Measurements from ENCODE around the gene C20orf141.
"Not testable (repeated sequence)": the region's sequence is repeated elsewhere in the genome, so short reads cannot be mapped to it uniquely, and the experiment has no call there.

The C20orf141 gene

DNA sequence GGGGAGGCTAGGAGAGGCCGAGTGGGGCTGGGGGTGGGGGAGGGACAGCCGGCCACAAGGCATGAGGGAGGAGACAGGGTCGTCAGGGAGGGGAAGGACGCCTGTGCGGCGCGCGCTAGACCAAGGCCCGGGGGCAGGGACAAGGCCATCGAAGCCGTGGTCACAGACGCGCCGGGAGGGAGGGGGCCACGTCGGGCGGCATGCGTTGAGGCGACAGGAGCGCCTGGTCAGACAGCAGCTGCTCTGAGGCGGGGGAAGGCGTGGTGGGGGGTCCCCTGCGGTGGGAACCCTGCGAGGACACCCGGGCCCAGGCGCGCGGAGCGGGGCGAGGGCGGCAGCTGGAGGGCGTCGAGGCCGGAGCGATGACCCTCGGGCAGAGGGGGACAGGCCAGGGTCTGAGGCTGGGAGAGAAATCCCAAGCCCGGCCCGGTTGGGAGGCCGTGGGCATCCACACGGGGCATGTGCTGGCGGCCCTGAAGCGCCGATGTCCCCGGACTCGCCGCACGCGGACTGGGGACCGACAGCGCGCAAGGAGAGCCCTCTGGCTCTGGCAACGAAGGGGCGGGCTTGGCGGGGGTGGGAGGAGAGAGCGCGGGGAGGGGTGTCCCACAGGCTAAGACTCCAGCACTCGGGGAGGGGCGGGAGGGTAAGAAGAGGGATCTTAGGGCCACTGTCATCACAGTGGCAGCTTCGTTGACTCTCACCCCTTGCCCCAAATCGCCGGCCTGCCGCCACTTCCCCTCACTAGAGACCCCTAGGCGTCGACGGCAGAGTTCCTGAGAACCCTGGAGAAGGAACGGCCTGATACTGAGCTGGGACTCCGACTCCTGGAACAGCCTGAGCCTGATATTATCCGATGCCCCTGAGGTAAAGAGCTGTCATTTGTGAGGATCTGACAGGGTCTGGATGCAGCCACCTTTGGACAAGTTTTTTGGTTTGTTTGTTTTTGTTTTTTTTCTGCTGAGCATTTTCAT is 6.4 kb downstream of the C20orf141 start:
- Histone ChIP-seq H3K27ac (ENCODE audit: insufficient read depth, low read depth, low read length, poor library complexity, severe bottlenecking) (no peak overlapping the region), H3K4me3 (ENCODE audit: insufficient read depth, low read depth, low read length) (no peak overlapping the region), H3K36me3 (ENCODE audit: control insufficient read depth, insufficient read depth, low read length) (no peaks in the 10 kb centered on the region), H3K9me3 (ENCODE audit: control insufficient read depth, low read length) (no peaks in the 10 kb centered on the region), H3K4me1 (ENCODE audit: control insufficient read depth, insufficient read depth, low read length) (no peaks in the 10 kb centered on the region), H3K27me3 (ENCODE audit: control insufficient read depth, insufficient read depth, low read length, poor library complexity, severe bottlenecking) (peaks cover 35% of the 10 kb centered on the region)
- WGBS, 2 experiments = 36 to 37% methylated on average over 68 of the region's 68 CpGs

DNA sequence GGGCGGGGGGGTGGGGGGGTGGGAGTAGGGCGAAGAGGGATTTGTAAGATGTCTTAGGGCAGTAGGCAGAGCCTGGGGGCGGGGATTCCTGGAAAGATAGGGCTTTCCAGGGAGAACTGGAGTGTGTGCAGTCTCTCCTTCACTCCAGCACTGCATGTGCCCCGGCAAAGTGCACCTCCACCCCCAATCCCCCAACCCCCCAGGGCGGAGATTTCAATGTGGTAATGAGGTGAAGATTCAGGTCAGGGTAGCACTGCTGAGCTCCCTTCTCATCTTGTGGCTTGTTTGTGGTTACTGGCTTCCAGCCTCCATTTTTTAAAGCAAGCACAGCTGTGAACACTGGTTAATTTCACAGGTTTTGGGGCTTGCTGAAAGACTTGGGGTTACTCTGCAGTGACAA is 7.3 kb downstream of the C20orf141 start:
- Histone ChIP-seq H3K27ac (ENCODE audit: insufficient read depth, low read depth, low read length, poor library complexity, severe bottlenecking) (no peak overlapping the region), H3K4me1 (ENCODE audit: control insufficient read depth, insufficient read depth, low read length) (no peaks in the 10 kb centered on the region), H3K9me3 (ENCODE audit: control insufficient read depth, low read length) (no peaks in the 10 kb centered on the region), H3K4me3 (ENCODE audit: insufficient read depth, low read depth, low read length) (no peak overlapping the region), H3K27me3 (ENCODE audit: control insufficient read depth, insufficient read depth, low read length, poor library complexity, severe bottlenecking) (peaks cover 44% of the 10 kb centered on the region), H3K36me3 (ENCODE audit: control insufficient read depth, insufficient read depth, low read length) (no peaks in the 10 kb centered on the region)
- 45 to 47% methylated on average over 4 to 5 of the region's 5 CpGs for WGBS, 2 experiments

DNA sequence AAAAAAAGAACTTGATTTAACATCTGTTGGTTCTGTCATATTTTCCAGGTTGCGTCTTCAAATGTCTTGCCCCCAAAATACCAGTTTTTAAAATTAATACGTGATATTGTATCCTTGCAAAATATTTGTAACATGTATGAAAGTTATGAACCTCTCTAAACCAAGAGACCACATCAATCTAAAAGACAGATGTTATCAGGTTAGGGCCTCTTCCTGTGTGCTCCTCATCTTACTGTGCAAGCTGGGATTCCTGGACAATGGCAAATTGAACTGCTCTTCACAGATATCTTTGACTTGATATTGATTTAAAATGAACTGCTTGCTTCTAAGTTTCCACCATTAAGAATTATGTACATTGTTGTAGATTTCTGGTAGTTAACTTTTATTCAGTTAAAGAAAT is 11.0 kb downstream of the C20orf141 start:
- no peaks in the 10 kb centered on the region for H3K4me1 ChIP-seq (ENCODE audit: control insufficient read depth, insufficient read depth, low read length)
- no peaks in the 10 kb centered on the region for H3K9me3 ChIP-seq (ENCODE audit: control insufficient read depth, low read length)
- WGBS, 2 experiments = 100% methylated on average over 1 of the region's 2 CpGs
- peaks cover 38% of the 10 kb centered on the region for H3K27me3 ChIP-seq (ENCODE audit: control insufficient read depth, insufficient read depth, low read length, poor library complexity, severe bottlenecking)
- no peak overlapping the region for H3K4me3 ChIP-seq (ENCODE audit: insufficient read depth, low read depth, low read length)
- H3K27ac ChIP-seq (ENCODE audit: insufficient read depth, low read depth, low read length, poor library complexity, severe bottlenecking) = no peak overlapping the region
- no peaks in the 10 kb centered on the region for H3K36me3 ChIP-seq (ENCODE audit: control insufficient read depth, insufficient read depth, low read length)

DNA sequence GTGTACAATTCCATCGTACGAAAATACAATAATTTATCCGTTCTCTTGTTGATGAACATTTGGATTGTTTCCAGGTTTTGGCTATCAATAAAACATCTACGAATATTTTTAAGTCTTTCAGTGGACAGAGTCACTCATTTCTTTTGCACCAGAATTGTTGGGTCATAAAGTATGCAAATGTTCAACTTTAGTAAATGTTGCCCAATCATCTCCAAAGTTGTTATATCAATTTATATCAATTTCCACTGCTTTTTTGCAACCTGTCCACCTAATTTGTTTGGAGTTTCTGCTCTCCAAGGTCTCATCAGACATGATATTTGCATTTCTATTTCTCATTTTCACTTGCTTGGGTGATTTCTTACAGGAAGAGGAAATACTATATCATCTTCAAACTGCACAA is 11.9 kb downstream of the C20orf141 start:
- Histone ChIP-seq H3K36me3 (ENCODE audit: control insufficient read depth, insufficient read depth, low read length) (no peaks in the 10 kb centered on the region), H3K4me3 (ENCODE audit: insufficient read depth, low read depth, low read length) (no peak overlapping the region), H3K27me3 (ENCODE audit: control insufficient read depth, insufficient read depth, low read length, poor library complexity, severe bottlenecking) (peaks cover 29% of the 10 kb centered on the region), H3K4me1 (ENCODE audit: control insufficient read depth, insufficient read depth, low read length) (no peaks in the 10 kb centered on the region), H3K27ac (ENCODE audit: insufficient read depth, low read depth, low read length, poor library complexity, severe bottlenecking) (no peak overlapping the region), H3K9me3 (ENCODE audit: control insufficient read depth, low read length) (no peaks in the 10 kb centered on the region)
- whole genome bisulfite sequencing, 2 experiments = 92 to 97% methylated on average over 4 of the region's 4 CpGs

DNA sequence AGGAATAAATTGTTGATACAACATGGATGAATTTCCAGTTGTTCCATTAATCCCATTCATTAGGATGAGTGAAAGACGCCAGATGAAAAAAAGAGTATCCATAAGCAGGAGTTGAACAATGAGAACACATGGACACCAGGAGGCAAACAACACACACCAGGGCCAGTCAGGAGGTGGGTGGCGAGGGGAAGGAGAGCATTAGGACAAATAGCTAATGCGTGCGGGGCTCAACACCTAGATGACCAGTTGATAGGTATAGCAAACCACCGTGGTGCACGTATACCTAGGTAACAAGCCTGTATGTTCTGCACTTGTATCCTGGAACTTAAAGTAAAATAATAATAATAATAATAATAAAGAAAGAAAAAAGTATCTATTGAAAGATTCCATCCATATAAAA is 14.6 kb downstream of the C20orf141 start:
- Histone ChIP-seq H3K27me3 (ENCODE audit: control insufficient read depth, insufficient read depth, low read length, poor library complexity, severe bottlenecking) (peaks cover 21% of the 10 kb centered on the region), H3K27ac (ENCODE audit: insufficient read depth, low read depth, low read length, poor library complexity, severe bottlenecking) (no peak overlapping the region), H3K9me3 (ENCODE audit: control insufficient read depth, low read length) (no peaks in the 10 kb centered on the region), H3K36me3 (ENCODE audit: control insufficient read depth, insufficient read depth, low read length) (no peaks in the 10 kb centered on the region), H3K4me1 (ENCODE audit: control insufficient read depth, insufficient read depth, low read length) (no peaks in the 10 kb centered on the region), H3K4me3 (ENCODE audit: insufficient read depth, low read depth, low read length) (no peak overlapping the region)
- WGBS, 2 experiments = 83 to 89% methylated on average over 6 of the region's 6 CpGs

DNA sequence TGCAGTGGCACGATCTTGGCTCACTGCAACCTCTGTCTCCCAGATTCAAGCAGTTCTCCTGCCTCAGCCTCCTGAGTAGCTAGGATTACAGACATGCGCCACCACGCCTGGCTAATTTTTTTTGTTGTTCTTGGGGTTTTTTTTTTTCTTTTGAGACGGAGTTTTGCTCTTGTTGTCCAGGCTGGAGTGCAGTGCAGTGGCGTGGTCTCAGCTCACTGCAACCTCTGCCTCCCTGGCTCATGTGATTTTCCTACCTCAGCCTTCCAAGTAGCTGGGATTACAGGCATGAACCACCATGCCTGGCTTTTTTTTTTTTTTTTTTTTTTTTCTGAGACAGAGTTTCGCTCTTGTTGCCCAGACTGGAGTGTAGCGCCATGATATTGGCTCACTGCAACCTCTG is 16.4 kb downstream of the C20orf141 start:
- not testable (repeated sequence) for H3K4me3 ChIP-seq (ENCODE audit: insufficient read depth, low read depth, low read length); H3K27ac ChIP-seq (ENCODE audit: insufficient read depth, low read depth, low read length, poor library complexity, severe bottlenecking); H3K36me3 ChIP-seq (ENCODE audit: control insufficient read depth, insufficient read depth, low read length); H3K9me3 ChIP-seq (ENCODE audit: control insufficient read depth, low read length); H3K4me1 ChIP-seq (ENCODE audit: control insufficient read depth, insufficient read depth, low read length)
- H3K27me3 ChIP-seq (ENCODE audit: control insufficient read depth, insufficient read depth, low read length, poor library complexity, severe bottlenecking) = peaks cover 14% of the 10 kb centered on the region
- 91 to 93% methylated on average over 7 of the region's 7 CpGs for WGBS, 2 experiments

DNA sequence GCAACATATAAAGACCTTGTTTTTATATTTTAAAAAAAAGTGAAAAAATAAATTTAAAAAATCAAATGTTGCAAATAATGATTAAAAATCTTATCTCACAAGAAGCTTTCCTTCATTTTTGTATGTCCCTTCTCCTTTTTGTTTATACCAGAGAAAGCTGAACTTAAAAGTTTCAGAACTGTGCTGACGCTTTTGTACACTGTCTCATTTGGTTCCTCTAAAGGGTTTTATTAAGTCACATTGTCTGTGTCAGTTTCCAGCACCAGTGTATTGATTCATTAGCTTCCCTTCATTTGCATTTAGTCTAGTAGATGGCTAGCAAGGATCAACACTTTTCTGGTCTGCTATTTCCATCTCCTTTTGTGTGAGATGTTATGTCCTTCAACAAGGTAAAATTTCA is 19.0 kb downstream of the C20orf141 start:
- 91 to 100% methylated on average over 1 of the region's 1 CpG for whole genome bisulfite sequencing, 2 experiments
- Histone ChIP-seq H3K36me3 (ENCODE audit: control insufficient read depth, insufficient read depth, low read length) (no peaks in the 10 kb centered on the region), H3K27me3 (ENCODE audit: control insufficient read depth, insufficient read depth, low read length, poor library complexity, severe bottlenecking) (no peaks in the 10 kb centered on the region), H3K4me3 (ENCODE audit: insufficient read depth, low read depth, low read length) (no peak overlapping the region), H3K4me1 (ENCODE audit: control insufficient read depth, insufficient read depth, low read length) (no peaks in the 10 kb centered on the region), H3K27ac (ENCODE audit: insufficient read depth, low read depth, low read length, poor library complexity, severe bottlenecking) (no peak overlapping the region), H3K9me3 (ENCODE audit: control insufficient read depth, low read length) (no peaks in the 10 kb centered on the region)

DNA sequence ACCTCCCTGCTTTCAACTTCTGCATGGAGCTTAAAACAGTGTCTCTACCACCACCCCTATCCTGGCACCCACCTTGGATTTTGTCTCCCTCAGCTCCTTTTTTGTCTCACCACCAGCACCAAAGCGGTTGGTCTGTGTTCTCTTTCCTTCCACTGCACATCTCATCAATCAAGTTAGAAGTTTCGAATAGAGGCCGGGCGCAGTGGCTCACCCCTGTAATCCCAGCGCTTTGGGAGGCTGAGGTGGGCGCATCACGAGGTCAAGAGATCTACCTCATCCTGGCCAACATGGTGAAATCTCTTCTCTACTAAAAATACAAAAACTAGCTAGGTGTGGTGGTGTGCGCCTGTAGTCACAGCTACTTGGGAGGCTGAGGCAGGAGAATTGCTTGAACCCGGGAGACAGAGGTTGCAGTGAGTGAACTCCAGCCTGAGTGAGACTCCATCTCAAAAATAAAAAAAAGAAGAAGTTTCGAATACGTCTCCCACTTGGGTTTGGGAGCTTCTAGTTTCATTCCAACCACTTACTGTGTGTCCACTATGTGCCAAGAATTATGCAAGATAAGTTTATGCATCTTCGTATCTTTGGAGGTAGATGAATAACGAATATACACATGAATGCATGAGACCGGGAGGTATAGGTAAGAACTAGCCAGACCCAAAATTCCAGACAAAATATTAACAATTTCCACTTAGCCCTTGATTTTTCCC is 19.8 kb downstream of the C20orf141 start:
- H3K4me3 ChIP-seq (ENCODE audit: insufficient read depth, low read depth, low read length) = no peak overlapping the region
- no peaks in the 10 kb centered on the region for H3K36me3 ChIP-seq (ENCODE audit: control insufficient read depth, insufficient read depth, low read length)
- H3K4me1 ChIP-seq (ENCODE audit: control insufficient read depth, insufficient read depth, low read length) = no peaks in the 10 kb centered on the region
- no peaks in the 10 kb centered on the region for H3K9me3 ChIP-seq (ENCODE audit: control insufficient read depth, low read length)
- no peak overlapping the region for H3K27ac ChIP-seq (ENCODE audit: insufficient read depth, low read depth, low read length, poor library complexity, severe bottlenecking)
- WGBS, 2 experiments = 85 to 91% methylated on average over 14 of the region's 14 CpGs
- H3K27me3 ChIP-seq (ENCODE audit: control insufficient read depth, insufficient read depth, low read length, poor library complexity, severe bottlenecking) = no peaks in the 10 kb centered on the region

DNA sequence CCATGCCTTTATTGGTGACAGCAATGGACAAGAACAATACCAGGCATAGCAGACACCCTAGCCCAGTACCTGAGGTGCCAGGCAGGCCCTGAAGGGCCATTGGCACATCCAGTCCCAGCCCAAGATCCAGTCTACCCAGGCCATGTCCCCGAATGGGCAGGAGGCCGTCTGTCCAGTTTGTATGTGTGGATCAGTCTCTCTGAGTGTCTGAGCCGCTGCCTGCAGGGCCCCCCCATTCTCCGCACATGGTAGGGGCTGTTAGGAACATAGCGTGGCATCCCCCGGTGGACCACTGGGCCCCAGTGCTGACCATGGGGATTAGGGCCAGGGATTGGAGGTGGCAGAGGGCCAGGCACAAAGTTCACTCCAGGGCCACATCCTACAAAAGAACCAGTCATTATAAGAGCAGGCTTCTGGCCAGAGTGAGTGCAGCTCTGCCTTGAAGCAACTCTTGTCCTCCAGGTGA is 20.6 kb downstream of the C20orf141 start:
- H3K27me3 ChIP-seq (ENCODE audit: control insufficient read depth, insufficient read depth, low read length, poor library complexity, severe bottlenecking) = no peaks in the 10 kb centered on the region
- 94 to 95% methylated on average over 6 of the region's 6 CpGs for WGBS, 2 experiments
- no peaks in the 10 kb centered on the region for H3K4me1 ChIP-seq (ENCODE audit: control insufficient read depth, insufficient read depth, low read length)
- H3K4me3 ChIP-seq (ENCODE audit: insufficient read depth, low read depth, low read length) = no peak overlapping the region
- no peaks in the 10 kb centered on the region for H3K36me3 ChIP-seq (ENCODE audit: control insufficient read depth, insufficient read depth, low read length)
- no peak overlapping the region for H3K27ac ChIP-seq (ENCODE audit: insufficient read depth, low read depth, low read length, poor library complexity, severe bottlenecking)
- H3K9me3 ChIP-seq (ENCODE audit: control insufficient read depth, low read length) = no peaks in the 10 kb centered on the region

DNA sequence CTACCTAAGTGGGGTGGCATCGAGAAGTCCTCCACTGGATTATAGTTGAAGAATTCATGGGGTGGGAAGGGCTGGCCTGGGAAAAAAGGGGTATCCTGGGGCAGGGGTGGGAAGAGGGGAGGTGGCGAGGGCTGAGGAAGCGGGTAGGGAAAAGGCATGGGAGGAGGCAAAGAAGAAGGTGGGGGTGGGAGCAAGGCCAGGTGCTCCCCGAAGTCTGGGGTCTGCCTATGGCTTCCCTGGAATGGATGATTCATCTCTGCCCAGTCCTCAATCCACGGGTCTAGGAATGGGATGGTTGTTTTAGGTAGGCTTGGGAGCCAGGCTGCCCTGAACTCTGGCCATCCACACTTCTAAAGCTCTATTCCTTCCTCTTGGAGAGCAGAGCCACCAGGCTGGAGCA is 21.2 kb downstream of the C20orf141 start:
- H3K27me3 ChIP-seq (ENCODE audit: control insufficient read depth, insufficient read depth, low read length, poor library complexity, severe bottlenecking) = no peaks in the 10 kb centered on the region
- WGBS, 2 experiments = 93 to 96% methylated on average over 5 of the region's 5 CpGs

More for the DNA sequence above, 21.2 kb downstream of the C20orf141 start:
- Histone ChIP-seq H3K4me1 (ENCODE audit: control insufficient read depth, insufficient read depth, low read length) (no peaks in the 10 kb centered on the region), H3K9me3 (ENCODE audit: control insufficient read depth, low read length) (no peaks in the 10 kb centered on the region), H3K36me3 (ENCODE audit: control insufficient read depth, insufficient read depth, low read length) (no peaks in the 10 kb centered on the region), H3K27ac (ENCODE audit: insufficient read depth, low read depth, low read length, poor library complexity, severe bottlenecking) (no peak overlapping the region), H3K4me3 (ENCODE audit: insufficient read depth, low read depth, low read length) (no peak overlapping the region)

All from ectodermal cell (in vitro differentiated cells).